K562 (cell line): Measurements from ENCODE around the gene FEM1B. TPM values are rescaled to one million over a fixed set of nuclear protein-coding genes. Genes with fewer than 3 reads are reported as not detected.
A peak's percentile ranks its signal among the peaks of the same experiment; 100 is the strongest.

Experiments
- ADNP ChIP-seq: fragments of 200-800 bp; sonication (Bioruptor generic); IDR thresholded peaks from 2 replicates; pipeline ENCODE4 v1.6.1; 2016; ENCODE audit warnings: missing genetic modification characterization, missing compliant biosample characterization
- ARID3B ChIP-seq: fragments of 250-450 bp; sonication (Bioruptor Pico); IDR thresholded peaks from 2 replicates; pipeline ENCODE4 v1.4.0; 2020; ENCODE audit warnings: borderline replicate concordance
- CHD2 ChIP-seq: IDR thresholded peaks from 2 replicates; pipeline ENCODE4 v1.6.1; 2011; ENCODE audit warnings: low read depth, low read length
- CREM ChIP-seq: IDR thresholded peaks from 2 replicates; pipeline ENCODE4 v1.6.1; 2014; ENCODE audit warnings: antibody characterized with exemption, low read depth
- CXXC5 ChIP-seq: fragments of 250-450 bp; sonication (Bioruptor Pico); IDR thresholded peaks from 2 replicates; pipeline ENCODE4 v1.8.0; 2022; ENCODE audit warnings: inconsistent platforms, mild to moderate bottlenecking, moderate library complexity
- DDX20 ChIP-seq: fragments of 450-650 bp; IDR thresholded peaks from 2 replicates; pipeline ENCODE4 v1.6.1; 2016; ENCODE audit warnings: missing genetic modification characterization, low read depth, mild to moderate bottlenecking, missing compliant biosample characterization, moderate library complexity
- E2F1 ChIP-seq: sonication (generic); formaldehyde crosslinking; IDR thresholded peaks from 2 replicates; pipeline ENCODE4 v1.8.1; 2023; ENCODE audit warnings: mild to moderate bottlenecking, missing genetic modification reagents, moderate library complexity
- GATAD2B ChIP-seq: fragments of 450-650 bp; IDR thresholded peaks from 2 replicates; pipeline ENCODE4 v1.6.1; 2017; ENCODE audit warnings: mild to moderate bottlenecking, borderline replicate concordance
- GTF2E2 ChIP-seq: fragments of 200-800 bp; sonication (Bioruptor generic); IDR thresholded peaks from 2 replicates; pipeline ENCODE4 v1.6.1; 2016; ENCODE audit warnings: missing genetic modification characterization, missing compliant biosample characterization
- IRF2 ChIP-seq: sonication (generic); formaldehyde crosslinking; IDR thresholded peaks from 2 replicates; pipeline ENCODE4 v1.8.1; 2022; ENCODE audit warnings: mild to moderate bottlenecking, missing genetic modification reagents
- MEF2D ChIP-seq: conservative IDR thresholded peaks from 2 replicates; pipeline ENCODE4 v1.6.1; 2016; ENCODE audit warnings: low read depth, missing genetic modification characterization, missing compliant biosample characterization
- NUFIP1 ChIP-seq: fragments of 450-650 bp; IDR thresholded peaks from 2 replicates; pipeline ENCODE4 v1.6.1; 2018; ENCODE audit not compliant: partially characterized antibody
- PHB ChIP-seq: fragments of 250-450 bp; sonication (Bioruptor Pico); IDR thresholded peaks from 2 replicates; pipeline ENCODE4 v1.5.0; 2021
- PHF21A ChIP-seq: fragments of 450-650 bp; IDR thresholded peaks from 2 replicates; pipeline ENCODE4 v1.6.1; 2017; ENCODE audit warnings: low read depth, borderline replicate concordance
- RBM17 ChIP-seq: fragments of 200-400 bp; formaldehyde crosslinking; IDR thresholded peaks from 2 replicates; pipeline ENCODE4 v1.6.1; 2017; ENCODE audit warnings: low read depth, mild to moderate bottlenecking, low read length, borderline replicate concordance
- SREBF1 ChIP-seq: fragments of 150-350 bp; IDR thresholded peaks from 2 replicates; pipeline ENCODE4 v1.6.1; 2014; ENCODE audit warnings: antibody characterized with exemption, low read depth, low read length, borderline replicate concordance
- THAP7 ChIP-seq: fragments of 250-450 bp; sonication (Bioruptor Pico); IDR thresholded peaks from 2 replicates; pipeline ENCODE4 v1.5.0; 2021
- ZBTB2 ChIP-seq: fragments of 450-650 bp; IDR thresholded peaks from 2 replicates; pipeline ENCODE4 v1.6.1; 2016; ENCODE audit warnings: antibody characterized with exemption
- ZBTB5 ChIP-seq: fragments of 450-650 bp; IDR thresholded peaks from 2 replicates; pipeline ENCODE4 v1.6.1; 2017; ENCODE audit warnings: antibody characterized with exemption
- ZNF12 ChIP-seq: sonication (generic); formaldehyde crosslinking; IDR thresholded peaks from 2 replicates; pipeline ENCODE4 v1.4.0; 2020; ENCODE audit warnings: mild to moderate bottlenecking, missing genetic modification reagents
- ZNF274 ChIP-seq: IDR thresholded peaks from 2 replicates; pipeline ENCODE4 v1.6.1; 2011; ENCODE audit warnings: low read depth, mild to moderate bottlenecking, low read length, moderate library complexity, borderline replicate concordance
- ZNF778 ChIP-seq: fragments of 450-650 bp; formaldehyde crosslinking; IDR thresholded peaks from 2 replicates; pipeline ENCODE4 v1.4.0; 2020; ENCODE audit warnings: mild to moderate bottlenecking, moderate library complexity
- ZZZ3 ChIP-seq: fragments of 450-650 bp; IDR thresholded peaks from 2 replicates; pipeline ENCODE4 v1.6.1; 2016; ENCODE audit warnings: antibody characterized with exemption, mild to moderate bottlenecking, moderate library complexity
- polyA plus RNA-seq, 8 experiments: library from polyadenylated mRNA; depleted of rRNA in 4 of 8; stranded (reverse) in 5 of 8; unstranded in 3 of 8; fragments of >200 nt; fragmentation: Nextera tagmentation in 2 of 8; fragmentation: Illumina TruSeq in 1 of 8; extraction: Ambion mirVana in 2 of 8; extraction: Trizol in 1 of 8; gene quantifications; 2 replicates each; pipeline versions ENCODE4 v1.2.1 to v1.2.3, GENCODE V29; 2011 to 2014; ENCODE audit warnings: inconsistent platforms in 1 of 8, missing spikeins in 1 of 8
- total RNA-seq, 7 experiments: library from RNA; depleted of rRNA in 6 of 7; stranded (reverse); fragments of >200 nt in 6 of 7; fragmentation: Illumina TruSeq in 2 of 7; extraction: Trizol in 2 of 7; gene quantifications; 2 replicates each; pipeline versions ENCODE4 v1.2.1 to v1.2.3, GENCODE V29; 2011 to 2021; ENCODE audit warnings: low replicate concordance in 1 of 7

FEM1B gene
- total and polyA plus RNA-seq, 9 of the 15 experiments (the other 6 are each of a cell fraction or from before 2014, with no cell fraction given): 5.9 to 61.6 (median 20.1) TPM

- TF ChIP-seq ZBTB5 (no peak), ZNF778 (CRISPR knock-in tag) (no peak), PHF21A (no peak), IRF2 (CRISPR knock-in tag) (peak; percentile 50; the same call in 1 of the 2 replicates), DDX20 (tag) (no peak), SREBF1 (no peak), CREM (peak; percentile 3; the same call in 1 of the 2 replicates), MEF2D (no peak), GATAD2B (no peak; the same call in 1 of the 2 replicates), RBM17 (no peak), ZZZ3 (no peak), ZNF274 (no peak), CXXC5 (CRISPR knock-in tag) (peak; percentile 83), ARID3B (no peak), NUFIP1 (no peak), CHD2 (no peak), GTF2E2 (tag) (peak; percentile 45; the same call in 1 of the 2 replicates), THAP7 (no peak), E2F1 (CRISPR knock-in tag) (peak; percentile 92; the same call in 1 of the 2 replicates), ZBTB2 (peak; percentile 69; the same call in 1 of the 2 replicates), ADNP (tag) (no peak), ZNF12 (CRISPR knock-in tag) (no peak; the same call in 1 of the 2 replicates), PHB (CRISPR knock-in tag) (no peak)
Observed at GRCh38 chr15:68229386-68230156, 48.0 kb upstream of the FEM1B start, which contains the start of gene CLN6 (continued).
